Smooth muscle cell (in vitro differentiated cells): ENCODE results near the gene FAM120AOS. TPM values are rescaled to one million over a fixed set of nuclear protein-coding genes. Genes with fewer than 3 reads are reported as not detected.

Experiments
- DNase-seq: peaks from one replicate; lab custom pipeline; 2025; ENCODE audit not compliant: unreplicated experiment; lab: John Stamatoyannopoulos, UW
- H2AFZ ChIP-seq: fragments of 200-600 bp; sonication (generic); 2 replicates; pipeline ENCODE4 v1.6.0; 2016; ENCODE audit warnings: antibody characterized with exemption, low read depth, mild to moderate bottlenecking
- H3F3A ChIP-seq: fragments of 200-600 bp; sonication (generic); 2 replicates; pipeline ENCODE4 v1.6.0; 2017; ENCODE audit warnings: antibody characterized with exemption, low read depth
- H3K27ac ChIP-seq: fragments of 200-600 bp; sonication (generic); 2 replicates; pipeline ENCODE4 v1.5.1; 2016; ENCODE audit warnings: low read depth, mild to moderate bottlenecking
- H3K27me3 ChIP-seq: fragments of 200-600 bp; sonication (generic); 2 replicates; pipeline ENCODE4 v1.6.1; 2016; ENCODE audit warnings: low read depth, mild to moderate bottlenecking
- H3K36me3 ChIP-seq: fragments of 200-600 bp; sonication (generic); 2 replicates; pipeline ENCODE4 v1.5.1; 2016; ENCODE audit warnings: low read depth
- H3K4me1 ChIP-seq: fragments of 200-600 bp; sonication (generic); 2 replicates; pipeline ENCODE4 v1.5.1; 2016; ENCODE audit warnings: low read depth
- H3K4me2 ChIP-seq: fragments of 200-600 bp; sonication (generic); 2 replicates; pipeline ENCODE4 v1.6.0; 2016; ENCODE audit warnings: mild to moderate bottlenecking
- H3K4me3 ChIP-seq: fragments of 200-600 bp; sonication (generic); 2 replicates; pipeline ENCODE4 v1.5.1; 2016; ENCODE audit warnings: mild to moderate bottlenecking
- H3K79me2 ChIP-seq: fragments of 200-600 bp; sonication (generic); 2 replicates; pipeline ENCODE4 v1.6.0; 2016; ENCODE audit warnings: low read depth, mild to moderate bottlenecking
- H3K9ac ChIP-seq: fragments of 200-600 bp; sonication (generic); 2 replicates; pipeline ENCODE4 v1.6.0; 2016; ENCODE audit warnings: low read depth
- H3K9me3 ChIP-seq: fragments of 200-600 bp; sonication (generic); replicated peaks from 2 replicates; pipeline ENCODE4 v1.5.1; 2016; ENCODE audit warnings: low read depth
- H4K20me1 ChIP-seq: fragments of 200-600 bp; sonication (generic); 2 replicates; pipeline ENCODE4 v1.6.0; 2016; ENCODE audit warnings: low read depth
- WGBS: methylation state at CpG from one replicate; pipeline ENCODE4 v1.1.7; 2016; ENCODE audit warnings: low lambda C conversion rate; 5-methylcytosine and 5-hydroxymethylcytosine counted together
- polyA plus RNA-seq: library from polyadenylated mRNA; unstranded; fragments of >200 nt; fragmentation: Nextera tagmentation; extraction: Ambion mirVana; gene quantifications from 2 replicates; pipeline ENCODE4 v1.2.1, GENCODE V29; 2016
- total RNA-seq: library from RNA; depleted of rRNA; stranded (reverse); fragments of >200 nt; gene quantifications from 2 replicates; pipeline ENCODE4 v1.2.3, GENCODE V29; 2014
- TF ChIP-seq, protein P1 (sequence below): fragments of 200-600 bp; sonication (generic); IDR thresholded peaks from 2 replicates; pipeline ENCODE4 v1.5.1; 2017; ENCODE audit warnings: borderline replicate concordance, mild to moderate bottlenecking, antibody characterized with exemption; ENCODE audit not compliant: insufficient read depth, poor library complexity, severe bottlenecking

FAM120AOS gene
- total and polyA plus RNA-seq, 2 experiments from 2014 or later = 18.7 to 28.8 TPM

DNA sequence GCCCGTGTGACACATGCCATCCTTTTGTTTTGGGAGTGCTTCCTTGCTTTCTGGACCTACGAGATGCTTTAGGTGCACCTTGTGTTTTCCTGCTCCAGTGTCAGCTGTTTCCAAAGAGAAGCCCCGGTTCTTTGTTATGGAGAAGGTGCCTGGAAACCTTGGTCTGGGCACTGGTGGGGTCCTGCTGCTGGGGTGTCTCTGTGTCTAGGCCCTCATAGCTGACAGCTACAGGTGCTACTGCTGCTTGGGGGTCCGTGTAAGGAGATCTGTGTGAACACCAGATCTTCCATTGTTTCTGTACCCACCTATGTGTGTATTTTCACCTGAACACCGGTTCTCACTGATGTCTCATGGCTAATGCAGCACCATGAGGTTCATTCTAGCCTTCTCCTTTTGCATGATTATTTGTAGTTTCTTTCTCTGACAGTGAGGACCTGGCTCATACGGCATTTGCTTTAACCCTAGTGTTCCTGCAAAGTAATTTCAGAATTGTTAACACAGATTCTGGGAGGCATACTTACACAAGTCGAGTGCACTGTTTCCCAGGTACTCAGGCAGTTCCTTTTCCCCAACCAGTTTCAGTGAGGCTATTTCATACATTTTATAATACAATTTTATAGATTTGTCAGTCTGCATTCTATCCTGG, 13.2 kb upstream of the FAM120AOS start:
- Histone ChIP-seq H3F3A (no peaks in the 10 kb centered on the region), H3K9me3 (no peaks in the 10 kb centered on the region), H3K27ac (no peak overlapping the region), H3K36me3 (no peaks in the 10 kb centered on the region), H2AFZ (no peak overlapping the region), H3K27me3 (no peaks in the 10 kb centered on the region), H3K4me2 (no peak overlapping the region), H3K4me3 (no peak overlapping the region), H3K79me2 (peaks cover 99% of the 10 kb centered on the region), H4K20me1 (peaks cover 100% of the 10 kb centered on the region), H3K4me1 (peaks cover 10% of the 10 kb centered on the region), H3K9ac (no peak overlapping the region)
- no peak for DNase-seq
- WGBS = 67% methylated on average over 7 of the region's 7 CpGs
- TF ChIP-seq, protein P1, sequence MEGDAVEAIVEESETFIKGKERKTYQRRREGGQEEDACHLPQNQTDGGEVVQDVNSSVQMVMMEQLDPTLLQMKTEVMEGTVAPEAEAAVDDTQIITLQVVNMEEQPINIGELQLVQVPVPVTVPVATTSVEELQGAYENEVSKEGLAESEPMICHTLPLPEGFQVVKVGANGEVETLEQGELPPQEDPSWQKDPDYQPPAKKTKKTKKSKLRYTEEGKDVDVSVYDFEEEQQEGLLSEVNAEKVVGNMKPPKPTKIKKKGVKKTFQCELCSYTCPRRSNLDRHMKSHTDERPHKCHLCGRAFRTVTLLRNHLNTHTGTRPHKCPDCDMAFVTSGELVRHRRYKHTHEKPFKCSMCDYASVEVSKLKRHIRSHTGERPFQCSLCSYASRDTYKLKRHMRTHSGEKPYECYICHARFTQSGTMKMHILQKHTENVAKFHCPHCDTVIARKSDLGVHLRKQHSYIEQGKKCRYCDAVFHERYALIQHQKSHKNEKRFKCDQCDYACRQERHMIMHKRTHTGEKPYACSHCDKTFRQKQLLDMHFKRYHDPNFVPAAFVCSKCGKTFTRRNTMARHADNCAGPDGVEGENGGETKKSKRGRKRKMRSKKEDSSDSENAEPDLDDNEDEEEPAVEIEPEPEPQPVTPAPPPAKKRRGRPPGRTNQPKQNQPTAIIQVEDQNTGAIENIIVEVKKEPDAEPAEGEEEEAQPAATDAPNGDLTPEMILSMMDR = no peak

DNA sequence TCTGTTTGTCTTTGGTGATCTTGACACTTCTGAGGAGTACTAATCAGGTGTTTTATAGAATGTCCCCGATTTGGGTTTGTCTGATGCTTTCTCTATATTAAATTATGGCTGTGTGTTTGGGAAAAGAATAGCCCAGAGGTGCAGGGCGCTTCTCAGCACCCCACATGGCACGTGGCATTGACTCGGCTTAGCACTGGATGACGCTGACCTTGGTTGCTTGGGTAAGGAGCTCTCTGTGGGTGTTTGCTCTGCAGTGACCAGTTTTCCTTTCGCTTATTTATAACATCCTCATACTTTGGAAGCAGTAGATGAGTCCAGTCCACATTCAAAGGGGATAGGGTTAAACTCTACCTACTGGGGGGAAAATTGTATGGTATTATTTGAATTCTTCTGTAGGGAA, 12.5 kb upstream of the FAM120AOS start:
- H3K4me1 ChIP-seq = peaks cover 10% of the 10 kb centered on the region
- no peaks in the 10 kb centered on the region for H3K27me3 ChIP-seq
- H3K4me3 ChIP-seq = no peak overlapping the region
- H3F3A ChIP-seq = no peaks in the 10 kb centered on the region
- H4K20me1 ChIP-seq = peaks cover 100% of the 10 kb centered on the region
- H3K9me3 ChIP-seq = no peaks in the 10 kb centered on the region
- H3K4me2 ChIP-seq = no peak overlapping the region
- H3K36me3 ChIP-seq = no peaks in the 10 kb centered on the region
- no peak overlapping the region for H2AFZ ChIP-seq
- WGBS = 96% methylated on average over 6 of the region's 6 CpGs
- H3K79me2 ChIP-seq = peaks cover 100% of the 10 kb centered on the region
- H3K9ac ChIP-seq = no peak overlapping the region
- DNase-seq = no peak
- TF ChIP-seq, protein P1 = no peak
- no peak overlapping the region for H3K27ac ChIP-seq

DNA sequence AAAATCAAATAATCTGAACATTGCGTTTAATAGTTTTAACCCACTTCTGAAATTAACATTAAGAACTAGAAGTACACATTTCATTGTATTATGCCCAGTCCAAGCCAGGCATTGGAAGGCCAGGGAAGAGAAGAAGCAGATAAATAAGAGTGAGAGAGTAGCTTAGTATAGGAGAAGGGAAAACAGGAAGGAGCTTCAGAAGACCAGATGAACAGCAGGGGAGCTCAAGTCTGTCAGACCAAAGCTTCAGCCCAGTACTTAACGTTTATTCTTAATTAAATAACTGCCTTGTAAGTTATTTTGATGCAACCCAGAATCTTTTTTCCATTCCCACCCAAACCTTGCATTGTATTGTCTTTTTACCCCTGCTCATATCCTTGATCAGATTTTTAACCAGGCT, 11.5 kb upstream of the FAM120AOS start:
- 53% methylated on average over 2 of the region's 2 CpGs for WGBS
- no peak for DNase-seq
- H4K20me1 ChIP-seq = peaks cover 100% of the 10 kb centered on the region
- H3K4me1 ChIP-seq = peaks cover 10% of the 10 kb centered on the region
- no peaks in the 10 kb centered on the region for H3K9me3 ChIP-seq
- H3K36me3 ChIP-seq = no peaks in the 10 kb centered on the region
- H3K27ac ChIP-seq = no peak overlapping the region
- no peak overlapping the region for H2AFZ ChIP-seq
- H3K4me3 ChIP-seq = no peak overlapping the region
- TF ChIP-seq, protein P1 = no peak
- H3K9ac ChIP-seq = no peak overlapping the region
- H3K27me3 ChIP-seq = no peaks in the 10 kb centered on the region
- no peak overlapping the region for H3K4me2 ChIP-seq
- H3K79me2 ChIP-seq = peaks cover 100% of the 10 kb centered on the region
- no peaks in the 10 kb centered on the region for H3F3A ChIP-seq

DNA sequence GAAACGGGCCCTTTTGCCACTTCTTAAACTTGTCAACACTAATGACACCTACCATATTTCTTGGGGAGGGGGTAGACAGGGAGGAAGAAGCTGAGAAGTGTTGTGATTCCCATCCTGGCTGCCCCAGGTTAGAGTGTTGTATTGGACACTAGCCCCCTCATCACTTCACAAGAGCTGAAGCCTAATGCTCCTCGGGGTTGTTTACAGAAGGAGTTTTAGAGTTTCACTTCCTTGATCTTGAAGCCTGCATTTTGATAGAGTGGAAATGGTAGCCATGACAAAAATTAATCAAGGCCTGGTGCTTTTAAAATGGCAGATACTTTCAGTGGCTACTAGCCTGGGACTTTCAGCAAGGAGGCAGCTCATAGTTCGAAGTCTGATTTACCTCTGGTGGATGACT, 11.0 kb upstream of the FAM120AOS start:
- peaks cover 100% of the 10 kb centered on the region for H3K79me2 ChIP-seq

More for the DNA sequence above, 11.0 kb upstream of the FAM120AOS start:
- Histone ChIP-seq H3K9me3 (no peaks in the 10 kb centered on the region), H3K36me3 (no peaks in the 10 kb centered on the region), H2AFZ (no peak overlapping the region), H3K4me1 (peaks cover 10% of the 10 kb centered on the region), H3K4me2 (no peak overlapping the region), H4K20me1 (peaks cover 100% of the 10 kb centered on the region), H3K4me3 (no peak overlapping the region), H3K9ac (no peak overlapping the region), H3K27ac (no peak overlapping the region), H3F3A (no peaks in the 10 kb centered on the region), H3K27me3 (no peaks in the 10 kb centered on the region)
- no peak for DNase-seq
- TF ChIP-seq, protein P1 = no peak
- WGBS = 74% methylated on average over 3 of the region's 3 CpGs
